Activated CD8-positive, alpha-beta memory T cell treated with anti-CD3 and anti-CD28 coated beads for 1 hour (primary cell): ENCODE results near the gene TRAF3.

Source experiments
- DNase-seq, 2 donors: peaks; one replicate each; pipeline ENCODE4 v3.0.0-alpha.2; 2020; ENCODE audit warnings: low read depth in 1 of 2; ENCODE audit errors: extremely low read depth in 1 of 2

Gene TRAF3

GRCh38 chr14:102775855-102776760, 1.1 kb upstream of the TRAF3 start:
- no peak for DNase-seq

DNA sequence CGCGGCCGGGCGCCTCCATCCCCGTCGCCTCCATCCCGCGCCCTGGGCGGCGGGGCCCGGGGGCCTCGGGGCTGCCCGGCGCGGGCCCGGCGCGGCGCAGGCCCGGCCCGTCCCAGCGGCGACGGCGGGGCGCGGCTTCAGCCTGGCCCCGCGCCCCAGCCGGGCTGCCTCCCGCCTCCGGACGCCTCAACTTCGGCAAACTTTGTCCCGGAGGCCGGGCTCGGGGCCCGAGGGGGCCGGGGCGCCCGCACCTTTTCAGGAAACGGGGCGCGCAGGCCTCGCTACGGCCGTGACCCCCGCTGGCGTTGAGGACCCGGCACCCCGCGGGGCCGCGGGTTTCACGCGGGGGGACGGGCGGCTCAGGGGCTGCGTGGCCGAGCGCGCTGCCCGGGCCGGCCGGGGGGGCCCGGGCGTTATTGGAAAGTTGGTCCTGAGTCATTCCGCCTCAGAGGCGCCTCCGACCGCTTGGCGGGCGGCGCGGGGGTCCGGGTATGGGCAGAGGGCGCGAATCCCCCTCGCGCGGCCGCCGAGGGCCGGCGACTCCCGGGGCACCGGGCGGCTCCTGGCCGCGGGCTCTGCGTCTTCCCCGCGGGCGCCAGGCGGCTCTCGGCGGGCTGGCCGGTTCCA, 575 bp downstream of the TRAF3 start:
- DNase-seq: no peak

DNA sequence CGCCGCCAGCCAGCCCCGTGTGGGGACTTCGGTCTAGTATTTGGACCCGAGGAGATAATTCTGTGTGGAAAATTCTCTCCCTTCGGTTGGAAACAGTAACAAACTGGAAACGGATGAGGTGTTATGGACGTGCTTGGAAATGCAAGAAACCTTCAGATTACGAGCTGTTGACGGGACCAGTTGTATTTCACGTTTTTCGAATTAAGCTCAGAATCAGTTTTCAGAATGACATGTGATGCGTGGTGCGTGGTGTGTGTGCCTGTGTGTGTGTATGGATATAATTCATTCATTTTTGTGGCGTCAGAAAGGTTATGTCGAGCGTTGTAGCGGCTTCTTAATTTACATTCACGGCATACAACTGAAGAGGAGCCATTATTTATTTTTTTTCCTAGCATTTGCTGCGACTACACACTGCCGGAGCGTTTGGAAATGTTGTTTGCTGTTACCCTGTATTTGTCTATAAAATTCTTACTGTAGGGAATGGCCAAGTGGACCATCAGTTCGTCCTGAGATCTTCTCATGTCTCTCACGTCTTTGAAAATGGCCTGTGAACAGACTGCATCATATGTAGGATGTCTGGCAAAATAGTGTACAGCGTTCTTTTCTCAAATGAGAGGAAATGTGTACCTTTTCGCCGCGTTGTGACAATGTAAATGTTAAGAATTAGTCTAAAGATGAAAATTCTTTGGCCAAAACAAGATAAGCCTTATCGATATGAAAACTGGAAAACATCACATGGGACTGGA, 1.3 kb downstream of the TRAF3 start:
- no peak for DNase-seq

DNA sequence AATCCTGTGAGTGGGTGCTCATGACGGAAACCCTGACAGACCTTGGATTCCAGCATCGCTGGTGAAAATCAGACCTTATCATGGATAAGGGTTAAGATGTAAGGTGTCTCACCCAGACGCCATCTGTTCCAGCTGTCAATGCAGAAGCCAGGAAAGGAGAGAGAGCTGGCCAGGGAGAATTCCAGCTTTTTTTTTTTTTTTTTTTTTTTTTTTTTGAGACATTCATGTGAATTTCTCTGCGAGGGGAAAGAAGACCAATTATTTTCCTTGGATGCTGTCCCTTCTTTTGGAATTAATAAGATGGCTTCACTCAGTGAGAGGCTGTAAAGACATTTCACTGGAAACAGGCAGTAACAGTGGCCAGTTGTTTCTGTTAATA, 1.8 kb downstream of the TRAF3 start:
- no peak for DNase-seq

DNA sequence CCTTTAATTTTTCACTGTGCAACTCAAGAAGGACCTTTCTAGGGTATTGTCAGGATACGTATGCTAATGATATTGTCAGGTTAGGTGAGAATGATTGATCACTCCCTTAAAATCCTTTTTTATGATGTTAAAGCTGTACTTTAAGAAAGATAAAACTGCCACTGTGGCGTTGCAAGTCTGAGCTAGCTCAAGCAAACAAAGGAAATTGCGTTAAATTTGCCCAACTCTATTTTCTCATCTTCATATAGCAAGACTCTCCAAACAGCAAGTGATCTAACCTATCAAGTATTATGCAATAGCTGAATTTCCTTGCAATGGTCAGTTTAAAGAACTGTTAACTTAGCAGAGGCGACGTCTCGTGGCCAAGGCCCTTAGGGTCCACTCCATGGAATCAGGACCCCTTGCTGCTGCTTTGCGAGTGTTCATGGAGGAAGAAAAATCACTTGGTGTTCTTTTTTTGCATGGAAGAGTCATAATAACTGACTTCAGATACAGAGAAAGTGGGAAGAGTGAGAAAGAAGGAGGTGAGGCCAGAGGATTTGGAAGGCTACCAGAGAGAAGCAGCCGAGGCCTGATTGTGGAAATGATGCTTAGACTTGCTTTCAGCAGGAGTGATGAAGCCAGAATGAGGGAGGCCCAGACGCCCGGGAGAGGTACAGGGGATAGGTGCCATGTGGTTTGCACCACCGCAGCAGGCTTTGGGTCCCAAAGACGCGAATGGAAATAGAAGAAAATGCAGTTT, 2.5 kb downstream of the TRAF3 start:
- no peak for DNase-seq

DNA sequence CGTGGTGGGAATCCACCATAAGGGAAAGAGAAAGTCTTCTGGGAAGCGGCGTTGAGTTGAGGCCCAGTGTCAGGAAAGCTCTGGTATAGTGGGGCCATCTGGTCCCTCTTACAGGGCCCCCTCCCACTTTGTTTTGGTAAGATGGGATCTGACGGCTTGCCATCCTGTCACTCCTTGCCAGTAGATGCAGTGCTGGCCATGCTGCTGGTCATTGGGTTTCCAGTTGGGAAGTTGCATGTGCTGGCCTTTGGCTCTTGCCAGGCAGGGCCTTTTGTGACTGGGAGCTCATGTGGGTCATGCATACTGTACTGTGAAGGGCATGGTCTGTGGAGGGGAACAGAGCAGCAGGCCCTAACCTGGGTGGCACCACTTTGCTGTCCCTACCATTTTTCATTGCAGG, 3.8 kb downstream of the TRAF3 start:
- DNase-seq: no peak

GRCh38 chr14:102782974-102783373, 5.7 kb downstream of the TRAF3 start:
- DNase-seq: no peak

DNA sequence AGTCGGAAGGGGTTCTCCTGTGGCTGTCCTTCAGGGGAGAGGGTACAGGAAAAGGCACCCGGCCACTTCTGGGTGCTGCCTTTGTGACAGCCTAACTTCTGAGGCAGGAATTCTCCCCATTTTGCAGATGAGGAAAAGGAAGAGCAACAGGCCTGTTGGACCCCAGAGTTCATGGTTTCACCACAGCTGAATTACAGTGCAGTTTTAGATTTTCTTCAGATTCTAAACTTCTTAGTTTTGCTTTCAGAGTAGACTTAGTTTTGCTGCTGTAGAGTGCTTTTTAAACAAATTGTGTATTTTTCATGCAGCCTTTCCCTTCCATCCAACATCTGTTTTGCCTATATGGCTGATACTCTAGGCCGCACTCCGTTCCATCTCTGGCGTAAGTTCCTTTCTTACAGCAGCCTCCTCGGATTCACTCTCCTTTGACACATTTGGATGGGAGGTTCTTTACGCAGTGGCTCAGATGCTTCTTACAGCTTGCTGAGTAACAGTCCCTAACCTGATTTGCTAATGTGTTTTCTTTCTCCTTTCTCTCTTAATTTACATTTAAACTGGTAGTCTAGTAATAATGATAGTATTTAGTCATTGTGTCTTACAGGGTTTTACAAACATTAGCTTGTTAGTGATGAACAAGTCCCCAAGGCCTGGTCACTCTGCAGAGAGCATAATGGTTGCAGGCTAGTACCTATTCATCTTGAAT, 7.8 kb downstream of the TRAF3 start:
- no peak for DNase-seq

- DNase-seq: no peak
These were observed 8.3 kb downstream of the TRAF3 start for GRCh38 chr14:102785595-102785963.

DNA sequence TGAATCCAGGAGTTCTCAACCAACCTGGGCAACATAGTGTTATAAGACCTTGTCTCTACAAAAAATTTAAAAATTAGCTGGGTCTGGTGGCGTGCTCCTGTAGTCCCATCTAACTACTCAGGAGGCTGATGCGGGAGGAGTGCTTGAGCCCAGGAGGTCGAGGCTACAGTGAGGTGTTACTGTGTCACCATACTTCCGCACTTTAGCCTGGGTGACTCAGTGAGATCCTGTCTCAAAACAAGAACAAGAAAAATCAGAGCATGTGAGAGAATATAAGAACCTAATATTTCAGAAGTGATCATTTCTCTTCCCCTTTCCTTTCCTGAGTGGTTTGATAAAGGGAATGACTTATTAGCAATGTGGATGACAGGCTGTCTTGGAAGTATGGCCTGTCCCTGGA, 9.5 kb downstream of the TRAF3 start:
- no peak for DNase-seq

DNA sequence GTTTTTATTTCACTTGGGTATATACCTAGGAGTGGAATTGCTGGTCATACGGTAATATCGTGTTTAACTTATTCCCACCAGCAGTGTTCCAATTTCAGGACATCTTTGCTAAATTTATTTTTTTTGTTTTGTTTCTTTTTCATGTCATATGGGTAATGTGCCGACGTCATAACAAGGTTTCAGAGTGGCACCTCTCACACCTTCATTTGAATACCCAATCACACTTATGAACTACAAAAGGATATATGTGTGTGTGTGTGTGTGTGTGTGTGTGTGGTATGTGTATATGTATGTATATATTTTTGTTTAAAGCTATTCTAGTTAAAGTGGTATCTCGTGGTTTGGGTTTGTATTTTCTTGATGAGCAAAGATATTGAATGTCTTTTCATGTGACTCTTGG, 12.1 kb downstream of the TRAF3 start:
- no peak for DNase-seq

DNA sequence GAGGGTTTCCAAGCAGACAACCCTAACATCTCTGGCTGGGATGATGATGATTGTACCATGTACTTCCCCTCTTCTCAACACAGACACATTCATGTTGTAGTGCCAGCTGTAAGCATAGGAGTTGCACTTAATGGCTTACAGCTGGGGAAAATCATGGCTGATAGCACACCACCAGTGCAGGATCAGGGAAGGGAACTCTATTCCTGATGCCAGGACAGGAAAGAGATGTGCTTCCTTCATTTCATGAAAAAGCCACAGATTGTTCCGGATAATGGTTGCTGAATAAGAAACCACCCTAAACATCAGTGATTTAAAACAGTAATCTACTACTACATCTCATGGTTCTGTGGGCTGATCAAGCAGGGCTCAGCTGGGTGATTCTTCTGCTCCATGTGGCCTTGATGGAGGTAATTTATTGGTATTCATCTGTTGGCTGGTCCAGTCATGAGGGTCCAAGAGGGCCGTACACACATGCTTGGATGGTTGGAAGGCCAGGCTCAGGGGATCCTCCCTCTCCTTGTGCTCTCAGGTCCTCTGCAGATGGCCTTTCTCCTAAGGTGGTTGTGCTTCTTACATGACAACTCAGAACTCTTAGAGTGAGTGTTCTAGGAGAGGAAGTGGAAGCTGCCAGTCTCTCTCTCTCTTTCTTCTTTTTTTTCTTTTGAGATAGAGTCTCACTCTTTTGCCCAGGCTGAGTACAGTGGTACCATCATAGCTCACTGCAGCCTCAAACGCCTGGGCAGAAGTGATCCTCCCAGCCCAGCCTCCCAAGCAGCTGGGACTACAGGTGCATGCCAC, 16.5 kb downstream of the TRAF3 start:
- no peak for DNase-seq

DNA sequence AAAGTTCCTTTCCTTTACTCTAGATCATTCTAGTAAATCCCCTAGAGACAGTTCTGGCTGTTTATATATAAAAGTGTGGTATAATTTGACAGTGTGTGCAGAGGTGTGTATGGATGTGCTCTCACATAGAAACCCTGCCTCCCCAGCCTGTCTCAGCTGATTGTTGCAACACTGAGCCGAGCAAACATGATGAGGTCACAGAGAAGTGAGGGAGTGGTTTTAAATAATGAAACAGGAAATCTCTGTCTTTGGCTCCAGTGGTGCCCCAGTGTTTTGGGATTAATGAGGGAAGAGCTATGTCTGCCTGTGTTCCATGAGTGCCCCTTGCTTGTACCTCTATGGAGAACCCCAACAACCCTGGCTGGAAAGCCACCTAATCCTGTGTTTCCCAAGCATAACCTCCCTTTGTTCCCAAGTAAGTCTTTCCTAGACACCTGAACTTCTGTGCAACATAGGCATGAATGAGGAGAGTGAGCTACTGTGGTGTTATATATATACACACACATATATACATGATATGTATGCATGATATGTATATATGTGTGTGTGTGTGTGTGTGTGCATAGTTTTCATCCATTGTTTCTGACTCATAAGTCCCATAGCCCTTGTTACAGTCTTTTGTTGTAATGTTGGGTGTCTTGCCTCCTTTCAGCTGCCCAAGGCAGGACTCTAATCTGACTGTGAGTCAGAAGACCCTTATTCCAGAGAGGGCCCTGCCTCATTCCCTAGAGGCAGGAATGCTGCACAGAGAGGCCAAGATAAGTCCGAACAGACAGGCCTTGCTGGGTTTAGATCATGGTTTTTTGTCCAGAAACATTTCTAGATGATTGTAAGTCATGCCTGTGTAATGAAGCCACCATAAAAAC, 18.0 kb downstream of the TRAF3 start:
- DNase-seq: no peak

- DNase-seq: no peak
These were observed 19.5 kb downstream of the TRAF3 start for GRCh38 chr14:102796661-102797190.

GRCh38 chr14:102798926-102799325, 21.7 kb downstream of the TRAF3 start:
- DNase-seq: no peak

- no peak for DNase-seq
These were observed 22.7 kb downstream of the TRAF3 start for GRCh38 chr14:102799684-102800562.

GRCh38 chr14:102802834-102803523, 25.7 kb downstream of the TRAF3 start:
- no peak for DNase-seq
